GM12873 (cell line): ENCODE measurements around the gene CNTNAP1.

ENCODE experiments used
- CTCF ChIP-seq: IDR thresholded peaks from 2 replicates; pipeline ENCODE4 v1.5.1; 2012; ENCODE audit warnings: low read depth, mild to moderate bottlenecking, moderate library complexity, low read length, control low read depth; ENCODE audit not compliant: insufficient read depth; ENCODE audit errors: missing control alignments

Gene CNTNAP1

DNA sequence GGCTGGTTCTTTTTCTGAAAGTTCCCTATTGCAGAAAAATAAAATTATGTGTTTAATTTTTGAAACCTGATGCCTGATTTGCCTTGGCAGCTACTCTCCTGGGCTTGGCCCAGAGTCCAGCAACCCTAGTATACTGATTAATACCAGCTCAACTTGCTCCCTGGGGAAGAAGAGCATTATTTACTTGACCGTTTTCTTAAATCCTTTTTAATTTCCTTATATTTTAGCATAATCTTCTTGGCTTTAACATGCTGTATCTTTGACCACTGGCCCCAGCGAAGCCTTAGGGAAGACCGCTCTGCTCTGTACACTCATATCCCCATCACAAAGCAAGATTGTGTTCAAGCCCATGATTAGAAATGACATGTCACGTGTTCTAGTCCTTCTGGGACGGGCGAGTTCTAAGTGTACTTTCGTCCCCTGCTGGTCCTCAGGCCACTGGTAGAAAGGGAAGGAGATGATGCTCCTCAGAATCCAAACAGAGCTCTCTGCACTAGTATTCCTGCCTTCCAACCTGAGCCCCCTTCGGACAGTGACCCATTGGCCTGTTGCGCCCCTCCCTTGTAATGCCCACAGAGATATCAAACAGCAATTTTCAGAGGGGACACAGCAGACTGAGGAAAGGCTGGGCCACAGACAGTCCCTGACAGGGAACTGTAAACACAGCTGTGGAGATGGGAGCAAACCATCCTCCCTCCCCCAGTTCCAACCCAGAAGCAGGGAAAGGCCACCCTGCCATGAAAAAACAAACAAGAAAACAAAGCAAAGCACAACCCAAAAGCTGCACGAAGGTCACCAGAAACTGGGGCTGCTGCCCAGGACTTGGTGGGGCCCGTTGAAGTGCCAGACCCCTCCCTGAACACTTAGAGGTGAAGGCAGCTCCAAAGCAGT lies 66.8 kb downstream of the CNTNAP1 start:
- TF ChIP-seq CTCF, result no peak
